ENCODE results near the gene HGS. TPM values are rescaled to one million over a fixed set of nuclear protein-coding genes. Genes with fewer than 3 reads are reported as not detected.

The HGS gene
- total RNA-seq, 2 donors from 2014 or later = 114 to 130 TPM

- H3K27ac Mint-ChIP-seq = no peak overlapping the region
- no peak for DNase-seq
Observed at GRCh38 chr17:81740395-81740961, 56.7 kb downstream of the HGS start.

GRCh38 chr17:81741049-81741593 lies 57.3 kb downstream of the HGS start:
- H3K27me3 Mint-ChIP-seq (ENCODE audit: insufficient read depth) = no peaks in the 10 kb centered on the region
- Histone ChIP-seq H3K27ac (ENCODE audit: low read depth, low read length) (no peak overlapping the region), H3K9me3 (ENCODE audit: control insufficient read depth, low read length) (no peaks in the 10 kb centered on the region), H3K9ac (ENCODE audit: extremely low read depth, low read length, poor library complexity, severe bottlenecking) (no peak overlapping the region), H3K4me1 (ENCODE audit: control insufficient read depth, insufficient read depth, low read length) (no peaks in the 10 kb centered on the region), H3K27me3 (ENCODE audit: control insufficient read depth, insufficient read depth, low read length, poor library complexity, severe bottlenecking) (no peaks in the 10 kb centered on the region), H3K4me3 (ENCODE audit: low read length) (no peak overlapping the region), H3K36me3 (ENCODE audit: control insufficient read depth, insufficient read depth, low read length) (no peaks in the 10 kb centered on the region)
- no peak overlapping the region for H3K4me3 Mint-ChIP-seq
- no peaks in the 10 kb centered on the region for H3K36me3 Mint-ChIP-seq (ENCODE audit: low read depth)
- 83 to 89% methylated on average over 16 to 22 of the region's 22 CpGs for WGBS, 2 experiments (ENCODE audit: insufficient coverage in 1 of 2, insufficient read length in 1 of 2)
- TF ChIP-seq, protein P1, sequence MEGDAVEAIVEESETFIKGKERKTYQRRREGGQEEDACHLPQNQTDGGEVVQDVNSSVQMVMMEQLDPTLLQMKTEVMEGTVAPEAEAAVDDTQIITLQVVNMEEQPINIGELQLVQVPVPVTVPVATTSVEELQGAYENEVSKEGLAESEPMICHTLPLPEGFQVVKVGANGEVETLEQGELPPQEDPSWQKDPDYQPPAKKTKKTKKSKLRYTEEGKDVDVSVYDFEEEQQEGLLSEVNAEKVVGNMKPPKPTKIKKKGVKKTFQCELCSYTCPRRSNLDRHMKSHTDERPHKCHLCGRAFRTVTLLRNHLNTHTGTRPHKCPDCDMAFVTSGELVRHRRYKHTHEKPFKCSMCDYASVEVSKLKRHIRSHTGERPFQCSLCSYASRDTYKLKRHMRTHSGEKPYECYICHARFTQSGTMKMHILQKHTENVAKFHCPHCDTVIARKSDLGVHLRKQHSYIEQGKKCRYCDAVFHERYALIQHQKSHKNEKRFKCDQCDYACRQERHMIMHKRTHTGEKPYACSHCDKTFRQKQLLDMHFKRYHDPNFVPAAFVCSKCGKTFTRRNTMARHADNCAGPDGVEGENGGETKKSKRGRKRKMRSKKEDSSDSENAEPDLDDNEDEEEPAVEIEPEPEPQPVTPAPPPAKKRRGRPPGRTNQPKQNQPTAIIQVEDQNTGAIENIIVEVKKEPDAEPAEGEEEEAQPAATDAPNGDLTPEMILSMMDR (conservative IDR thresholded peaks at IDR 0.05) = no peak
- no peaks in the 10 kb centered on the region for H3K9me3 Mint-ChIP-seq
- DNase-seq = peak; percentile 69
- H3K4me1 Mint-ChIP-seq = no peaks in the 10 kb centered on the region
- H3K27ac Mint-ChIP-seq = no peak overlapping the region

More at GRCh38 chr17:81740395-81740961, 56.7 kb downstream of the HGS start:
- Mint-ChIP-seq H3K9me3 (no peaks in the 10 kb centered on the region), H3K4me1 (peaks cover 2% of the 10 kb centered on the region), H3K36me3 (ENCODE audit: low read depth) (no peaks in the 10 kb centered on the region), H3K4me3 (no peak overlapping the region), H3K27me3 (ENCODE audit: insufficient read depth) (peaks cover 3% of the 10 kb centered on the region)
- Histone ChIP-seq H3K27ac (ENCODE audit: low read depth, low read length) (no peak overlapping the region), H3K36me3 (ENCODE audit: control insufficient read depth, insufficient read depth, low read length) (no peaks in the 10 kb centered on the region), H3K4me1 (ENCODE audit: control insufficient read depth, insufficient read depth, low read length) (no peaks in the 10 kb centered on the region), H3K9ac (ENCODE audit: extremely low read depth, low read length, poor library complexity, severe bottlenecking) (no peak overlapping the region), H3K27me3 (ENCODE audit: control insufficient read depth, insufficient read depth, low read length, poor library complexity, severe bottlenecking) (no peaks in the 10 kb centered on the region), H3K9me3 (ENCODE audit: control insufficient read depth, low read length) (no peaks in the 10 kb centered on the region), H3K4me3 (ENCODE audit: low read length) (no peak overlapping the region)
- TF ChIP-seq, protein P1 (conservative IDR thresholded peaks at IDR 0.05) = no peak
- 84 to 85% methylated on average over 21 to 28 of the region's 28 CpGs for WGBS, 2 experiments (ENCODE audit: insufficient coverage in 1 of 2, insufficient read length in 1 of 2)

- H3K27me3 Mint-ChIP-seq (ENCODE audit: insufficient read depth) = no peaks in the 10 kb centered on the region
- Histone ChIP-seq H3K4me3 (ENCODE audit: low read length) (no peak overlapping the region), H3K9me3 (ENCODE audit: control insufficient read depth, low read length) (no peaks in the 10 kb centered on the region), H3K4me1 (ENCODE audit: control insufficient read depth, insufficient read depth, low read length) (no peaks in the 10 kb centered on the region), H3K36me3 (ENCODE audit: control insufficient read depth, insufficient read depth, low read length) (no peaks in the 10 kb centered on the region), H3K9ac (ENCODE audit: extremely low read depth, low read length, poor library complexity, severe bottlenecking) (no peak overlapping the region), H3K27me3 (ENCODE audit: control insufficient read depth, insufficient read depth, low read length, poor library complexity, severe bottlenecking) (no peaks in the 10 kb centered on the region), H3K27ac (ENCODE audit: low read depth, low read length) (no peak overlapping the region)
- TF ChIP-seq, protein P1 (conservative IDR thresholded peaks at IDR 0.05) = no peak
- DNase-seq = peak; percentile 62
- H3K9me3 Mint-ChIP-seq = no peaks in the 10 kb centered on the region
- 84 to 85% methylated on average over 7 to 25 of the region's 26 CpGs for whole genome bisulfite sequencing, 2 experiments (ENCODE audit: insufficient coverage in 1 of 2, insufficient read length in 1 of 2)
- H3K4me1 Mint-ChIP-seq = no peaks in the 10 kb centered on the region
- H3K36me3 Mint-ChIP-seq (ENCODE audit: low read depth) = no peaks in the 10 kb centered on the region
- no peak overlapping the region for H3K4me3 Mint-ChIP-seq
- H3K27ac Mint-ChIP-seq = no peak overlapping the region
Observed at GRCh38 chr17:81741594-81742452, 58.0 kb downstream of the HGS start.

Small RNA genes lying within 50 kb of the gene (microRNA-seq; reads per million reads assigned to microRNA genes)
- not detected for gene MIR6786 (ENCODE audit: borderline microRNAs expressed)

Other genes with a start within 250 kb of the HGS start
- gene ACTG1, start 171.2 kb upstream of the HGS start, total RNA-seq = 1,000 to 10,000 TPM; 4,461 to 5,616 TPM
- 1 to 10 TPM; 1.0 to 1.8 TPM for gene FSCN2, start 155.6 kb upstream of the HGS start, total RNA-seq
- gene FAAP100, start 131.7 kb upstream of the HGS start, total RNA-seq = 10 to 100 TPM; 34.5 to 39.5 TPM
- gene NPLOC4, start 46.9 kb upstream of the HGS start, total RNA-seq = 100 to 1,000 TPM; 113 to 118 TPM
- 1 to 10 TPM; 1.3 to 1.8 TPM for gene TSPAN10, start 46.8 kb upstream of the HGS start, total RNA-seq
- 1 to 10 TPM; 3.2 to 4.3 TPM for gene PDE6G, start 27.5 kb upstream of the HGS start, total RNA-seq
- 10 to 100 TPM; 30.2 to 36.5 TPM for gene OXLD1, start 17.4 kb upstream of the HGS start, total RNA-seq
- gene CCDC137, start 17.3 kb upstream of the HGS start, total RNA-seq = 10 to 100 TPM; 35.8 to 44.2 TPM
- 10 to 100 TPM; 41.2 to 47.8 TPM for gene ARL16, start 214 bp upstream of the HGS start, total RNA-seq
- 100 to 1,000 TPM in 1 of 2 donors, 10 to 100 TPM in 1; 99.4 to 105 TPM for gene MRPL12, start 19.4 kb downstream of the HGS start, total RNA-seq
- 10 to 100 TPM; 24.8 to 37.6 TPM for gene SLC25A10, start 28.3 kb downstream of the HGS start, total RNA-seq
- gene GCGR, start 120.1 kb downstream of the HGS start, total RNA-seq = 1 to 10 TPM in 1 of 2 donors, not detected in 1; 4.0 TPM
- 100 to 1,000 TPM; 164 to 183 TPM for gene MCRIP1, start 149.3 kb downstream of the HGS start, total RNA-seq
- gene PPP1R27, start 151.0 kb downstream of the HGS start, total RNA-seq = not detected
- gene P4HB, start 176.5 kb downstream of the HGS start, total RNA-seq = 100 to 1,000 TPM; 493 to 535 TPM
- gene ARHGDIA, start 187.3 kb downstream of the HGS start, total RNA-seq = 100 to 1,000 TPM; 240 to 254 TPM
- 100 to 1,000 TPM; 154 to 170 TPM for gene ALYREF, start 207.6 kb downstream of the HGS start, total RNA-seq
- 100 to 1,000 TPM; 161 to 195 TPM for gene ANAPC11, start 207.7 kb downstream of the HGS start, total RNA-seq
- gene NPB, start 218.2 kb downstream of the HGS start, total RNA-seq = 1 to 10 TPM; 3.3 to 3.7 TPM
- 10 to 100 TPM; 66.8 to 70.9 TPM for gene PCYT2, start 227.4 kb downstream of the HGS start, total RNA-seq
- gene SIRT7, start 234.2 kb downstream of the HGS start, total RNA-seq = 10 to 100 TPM; 21.8 to 22.1 TPM
- gene MAFG, start 243.7 kb downstream of the HGS start, total RNA-seq = 10 to 100 TPM; 39.9 to 54.1 TPM